GM12801 (cell line): ENCODE results near the gene GEMIN8.

Source experiments
- TF ChIP-seq, protein P1 (sequence below): IDR thresholded peaks from one replicate; pipeline ENCODE4 v1.5.1; 2011; ENCODE audit warnings: control low read depth; ENCODE audit not compliant: insufficient read length; ENCODE audit errors: extremely low read depth

GEMIN8 gene

GRCh38 chrX:14056206-14056605 is 26.5 kb upstream of the GEMIN8 start:
- TF ChIP-seq, protein P1, sequence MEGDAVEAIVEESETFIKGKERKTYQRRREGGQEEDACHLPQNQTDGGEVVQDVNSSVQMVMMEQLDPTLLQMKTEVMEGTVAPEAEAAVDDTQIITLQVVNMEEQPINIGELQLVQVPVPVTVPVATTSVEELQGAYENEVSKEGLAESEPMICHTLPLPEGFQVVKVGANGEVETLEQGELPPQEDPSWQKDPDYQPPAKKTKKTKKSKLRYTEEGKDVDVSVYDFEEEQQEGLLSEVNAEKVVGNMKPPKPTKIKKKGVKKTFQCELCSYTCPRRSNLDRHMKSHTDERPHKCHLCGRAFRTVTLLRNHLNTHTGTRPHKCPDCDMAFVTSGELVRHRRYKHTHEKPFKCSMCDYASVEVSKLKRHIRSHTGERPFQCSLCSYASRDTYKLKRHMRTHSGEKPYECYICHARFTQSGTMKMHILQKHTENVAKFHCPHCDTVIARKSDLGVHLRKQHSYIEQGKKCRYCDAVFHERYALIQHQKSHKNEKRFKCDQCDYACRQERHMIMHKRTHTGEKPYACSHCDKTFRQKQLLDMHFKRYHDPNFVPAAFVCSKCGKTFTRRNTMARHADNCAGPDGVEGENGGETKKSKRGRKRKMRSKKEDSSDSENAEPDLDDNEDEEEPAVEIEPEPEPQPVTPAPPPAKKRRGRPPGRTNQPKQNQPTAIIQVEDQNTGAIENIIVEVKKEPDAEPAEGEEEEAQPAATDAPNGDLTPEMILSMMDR = no peak

DNA sequence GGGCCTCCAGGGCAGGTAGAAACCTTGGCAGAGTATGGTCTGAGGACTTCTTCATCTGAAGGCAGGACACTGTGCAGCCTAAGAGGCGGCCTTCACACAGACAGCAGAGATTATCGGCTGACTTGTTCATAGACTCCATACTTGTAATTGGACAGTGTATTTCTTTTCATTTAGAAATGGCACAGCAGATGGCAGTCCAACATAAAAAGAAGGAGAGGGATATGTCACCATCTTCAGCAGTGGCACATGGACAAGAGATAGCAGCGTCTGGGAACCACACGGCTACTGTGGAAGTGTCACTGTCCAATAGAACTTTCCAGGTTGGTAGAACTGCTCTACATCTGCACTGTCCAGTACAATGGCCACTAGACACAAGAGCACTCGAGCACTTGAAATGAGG is 21.7 kb upstream of the GEMIN8 start:
- TF ChIP-seq, protein P1 = no peak

DNA sequence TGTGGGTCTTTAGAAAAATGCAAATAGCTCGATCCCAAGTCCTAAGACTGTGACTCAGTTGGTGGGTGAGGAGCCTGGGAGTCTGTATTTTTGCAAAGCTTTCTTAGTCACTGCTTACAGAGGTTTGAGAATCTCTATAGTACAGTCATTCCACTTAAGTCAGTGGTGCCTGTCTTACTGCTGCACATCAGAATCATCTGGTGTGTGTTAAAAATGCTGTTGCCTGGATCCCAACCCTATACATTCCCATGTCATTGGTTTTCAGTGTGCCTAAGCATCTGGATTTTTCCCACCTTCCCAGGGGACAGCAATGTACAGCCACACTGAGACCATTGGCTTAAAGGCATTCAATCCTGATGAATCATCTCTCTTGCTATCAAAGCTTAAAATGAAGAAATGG is 21.0 kb upstream of the GEMIN8 start:
- TF ChIP-seq, protein P1 = no peak

DNA sequence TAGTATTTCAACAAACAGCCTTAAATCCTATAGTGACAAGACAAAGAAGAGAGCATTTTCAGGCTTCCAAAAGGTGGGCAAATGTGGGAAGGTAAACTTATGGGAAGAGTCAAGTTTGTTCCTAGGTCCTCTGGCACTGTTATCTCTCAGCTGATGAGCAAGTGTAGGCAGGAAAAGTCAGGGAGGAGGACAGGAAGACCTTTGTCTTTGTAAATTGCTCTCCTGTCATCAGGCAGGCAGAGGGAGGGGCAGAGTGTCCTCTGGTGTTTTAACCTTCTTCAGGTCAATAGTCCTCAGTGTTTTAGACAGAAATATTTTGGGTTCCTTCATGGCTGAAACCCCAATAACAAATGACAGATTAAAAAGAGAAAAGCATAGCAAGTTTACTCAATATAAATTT is 13.5 kb upstream of the GEMIN8 start:
- TF ChIP-seq, protein P1 = no peak

DNA sequence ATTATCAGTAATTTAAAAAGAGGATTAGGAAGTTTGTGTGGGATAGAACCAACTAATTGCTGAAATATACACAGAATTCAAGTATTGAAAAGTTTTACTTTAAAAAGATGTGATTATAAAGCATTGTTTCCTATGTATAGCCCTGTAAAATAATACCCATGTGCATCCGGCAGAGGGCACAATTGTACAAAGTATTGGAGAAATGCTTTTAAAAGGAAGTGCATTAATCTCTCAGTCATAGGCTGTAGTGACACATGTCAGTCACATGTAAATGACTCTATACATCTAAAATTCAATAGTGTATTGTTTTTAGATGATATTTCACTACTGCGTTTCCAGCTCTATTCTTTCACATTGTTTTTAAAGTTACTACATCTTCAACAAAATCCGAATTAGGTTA is 9.7 kb upstream of the GEMIN8 start:
- TF ChIP-seq, protein P1 = no peak

DNA sequence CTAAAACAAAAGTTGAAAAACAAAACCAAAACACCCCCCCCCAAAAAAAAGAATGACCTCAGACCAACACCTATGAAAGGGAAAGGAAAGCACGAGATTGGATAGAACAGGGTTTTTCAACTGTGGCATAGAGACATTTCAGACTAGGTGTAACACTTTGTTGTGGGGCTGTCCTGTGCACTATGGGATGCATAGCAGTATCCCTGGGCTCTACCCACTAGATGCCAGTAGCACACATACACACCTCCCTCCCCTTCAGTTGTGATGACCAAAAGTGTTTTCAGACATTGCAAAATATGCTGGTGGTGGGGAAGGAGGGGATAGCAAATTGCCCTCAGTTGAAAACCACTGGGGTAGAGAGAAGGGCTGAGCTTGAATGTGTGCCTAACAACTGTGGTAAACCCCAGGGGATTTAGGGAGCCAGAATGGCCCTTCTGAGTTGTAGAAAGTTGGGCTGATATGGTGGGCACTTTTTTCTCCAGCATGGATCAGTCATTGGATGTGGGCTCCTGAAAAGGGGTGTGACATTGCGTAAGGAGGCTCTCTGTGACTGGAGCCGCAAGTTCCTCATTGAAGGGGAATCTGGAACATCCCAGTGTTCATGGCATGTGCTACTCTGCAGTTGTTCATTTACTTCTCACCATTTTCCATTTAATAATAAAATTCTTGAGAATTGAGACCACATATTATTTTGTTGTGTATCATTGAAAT is 8.8 kb upstream of the GEMIN8 start:
- TF ChIP-seq, protein P1 = no peak

- TF ChIP-seq, protein P1 = no peak
Measured at GRCh38 chrX:14032406-14032805, 2.7 kb upstream of the GEMIN8 start.
